ENCODE results near the gene ZNF613. TPM values are rescaled to one million over a fixed set of nuclear protein-coding genes. Genes with fewer than 3 reads are reported as not detected.

The ZNF613 gene
- 6.5 and 7.9 TPM in 2 replicates for total RNA-seq

DNA sequence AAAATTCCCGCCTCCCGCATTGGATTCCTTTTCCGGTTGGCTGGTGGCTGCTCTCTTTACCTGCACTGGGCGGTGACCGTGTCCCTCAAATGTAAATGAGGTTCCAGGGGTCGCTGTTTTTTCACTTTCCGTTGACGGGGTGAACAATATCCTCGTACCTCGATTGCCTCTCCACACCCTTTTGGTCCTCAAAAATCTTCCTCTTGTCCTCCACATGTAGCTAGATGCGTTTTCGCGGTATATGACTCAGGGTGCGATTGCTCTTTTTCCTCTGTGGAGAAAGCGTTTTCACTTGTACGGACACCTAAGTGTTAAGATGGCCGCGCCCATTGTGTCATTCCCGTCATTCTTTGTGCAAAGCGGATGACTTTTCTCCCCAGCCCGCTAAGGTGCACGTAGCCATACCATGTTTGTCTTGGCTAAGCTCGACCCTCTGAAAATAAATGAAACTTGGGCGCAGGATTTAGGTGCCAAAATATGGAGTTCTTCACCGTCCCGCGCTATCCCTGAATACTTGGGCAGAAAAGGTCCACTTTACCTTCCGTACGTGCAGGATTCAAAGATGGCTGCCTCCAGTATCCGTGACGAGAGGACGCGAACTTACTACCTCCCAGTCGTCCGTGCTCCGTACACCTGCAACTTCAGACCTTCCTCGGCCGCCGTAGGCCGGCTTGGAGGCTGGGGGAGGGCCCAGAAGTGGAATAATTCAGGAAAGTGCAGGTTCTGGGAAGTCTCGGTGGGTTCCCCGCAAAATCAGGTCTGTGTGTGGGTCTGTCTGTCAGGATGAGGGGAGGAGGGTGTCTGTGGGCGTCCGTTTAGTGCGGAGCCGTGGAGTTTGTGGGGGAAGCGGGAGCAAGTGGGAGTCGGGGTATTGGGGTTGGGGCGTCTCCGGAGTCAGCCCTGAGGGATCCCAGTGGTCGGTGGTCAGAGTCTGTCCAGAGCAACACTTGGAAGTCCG, at the start of gene ZNF613:
ZNF613 (plus strand) TSS at position 689 of the 958 bp plus-strand sequence. CDS start 8,749 bp downstream, outside the sequence.

DNA sequence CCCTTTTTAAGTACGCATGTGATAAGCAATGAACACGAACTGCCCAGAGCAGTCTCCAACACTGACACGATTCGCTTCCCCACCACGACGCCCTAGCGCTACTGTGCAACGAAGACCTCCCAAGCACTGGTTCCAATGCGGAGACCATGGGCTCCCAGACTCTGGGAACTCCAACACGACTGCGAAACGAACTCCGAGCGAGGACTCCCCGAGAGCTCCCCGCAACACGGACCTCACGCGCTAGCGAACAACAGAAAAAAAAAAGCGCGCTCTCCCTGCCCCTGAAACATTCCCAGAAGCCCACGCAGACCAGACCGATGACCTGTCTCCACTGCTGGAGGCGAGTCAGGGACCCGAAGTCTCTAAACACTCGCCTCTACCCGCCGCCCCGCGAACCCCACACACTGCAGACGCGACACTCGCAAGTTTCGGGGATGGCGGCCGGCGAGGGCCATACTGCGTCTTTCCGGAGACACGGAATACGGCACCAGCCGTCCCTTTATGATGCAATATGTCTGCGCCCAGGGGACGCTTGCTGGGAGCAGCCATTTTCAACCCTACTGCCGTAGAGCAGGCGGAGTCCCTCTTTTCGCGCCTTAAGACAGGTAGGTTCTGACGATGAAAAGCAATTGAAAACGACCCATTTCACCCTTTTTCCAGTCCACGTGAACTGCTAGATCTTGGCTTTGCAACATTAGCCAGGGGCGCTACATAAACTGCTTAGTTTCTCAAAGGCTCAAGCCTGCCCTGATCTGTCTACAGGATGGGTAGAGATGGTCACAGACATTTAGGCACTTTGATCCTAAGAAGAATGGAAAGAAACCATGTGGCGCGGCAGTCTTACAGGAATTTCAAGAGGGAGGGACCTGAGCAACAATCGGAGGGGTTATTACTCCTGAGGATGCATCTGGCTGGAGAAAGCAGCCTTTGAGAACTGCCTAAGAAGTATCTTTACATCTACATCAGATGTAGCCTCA, 39.5 kb upstream of the ZNF613 start, which contains the start of gene ZNF577:
ZNF577 (minus strand) TSS at position 430 of the 977 bp plus-strand sequence. CDS start 7,569 bp downstream, outside the sequence.

GRCh38 chr19:51904331-51905165, 22.7 kb upstream of the ZNF613 start, which contains the start of gene ZNF649:
Gene ZNF649 (minus strand): TSS chr19:51905017. CDS start chr19:51900107, 4,910 bp downstream.

DNA sequence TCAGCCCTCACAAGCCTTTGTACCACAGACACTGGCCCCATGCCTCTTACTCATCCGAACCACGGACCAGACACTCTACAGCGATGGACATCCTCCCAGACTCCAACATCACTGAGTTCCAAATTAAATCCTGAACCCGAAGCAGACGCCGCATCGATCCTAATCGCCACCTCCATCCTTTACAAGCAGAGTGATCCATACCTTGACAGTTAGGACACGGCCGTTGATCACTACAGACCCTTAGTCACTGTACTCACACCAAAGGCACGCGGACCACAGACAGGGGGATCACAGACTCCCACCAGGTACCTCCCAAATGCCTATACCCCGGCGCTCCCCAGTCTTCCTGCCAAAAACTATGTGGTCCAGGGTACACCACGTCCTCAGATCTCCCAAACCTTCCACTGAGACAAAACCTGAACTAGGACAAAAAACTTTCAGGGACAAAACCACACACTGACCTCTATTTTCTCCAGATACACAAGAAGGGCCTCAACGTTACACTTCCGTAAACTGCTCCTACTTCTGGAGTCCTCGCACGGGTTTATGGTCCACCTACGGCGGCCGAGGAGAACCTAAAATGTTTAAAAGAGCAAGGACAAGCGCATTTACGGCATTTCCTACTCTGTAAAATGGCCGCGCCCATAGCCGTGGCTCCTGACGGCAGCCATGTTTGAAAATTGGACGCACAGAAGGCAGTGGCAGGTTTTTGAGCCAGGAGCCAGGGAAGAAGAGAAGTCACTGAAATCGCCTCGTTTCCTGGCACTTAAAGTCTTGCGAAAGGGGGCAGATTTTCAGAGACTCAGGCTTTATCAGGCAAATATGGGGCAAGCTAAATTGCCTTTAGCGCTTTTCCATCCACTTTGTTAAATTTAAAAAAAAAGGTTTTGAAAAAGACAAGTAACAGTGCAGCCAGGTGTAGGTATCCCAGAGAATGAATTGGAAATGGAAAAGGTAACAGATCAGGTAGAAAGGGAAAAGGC, 59.3 kb downstream of the ZNF613 start, which contains the start of gene ZNF350:
ZNF350 (minus strand) TSS at position 532 of the 983 bp plus-strand sequence. CDS start 12,480 bp downstream, outside the sequence.

Other genes starting within 250 kb of the ZNF613 start
- gene SPACA6, start 234.1 kb upstream of the ZNF613 start, total RNA-seq, result 5.5 and 21.2 TPM in 2 replicates
- not detected in 2 replicates for gene HAS1, start 203.5 kb upstream of the ZNF613 start, total RNA-seq
- gene FPR1, start 175.6 kb upstream of the ZNF613 start, total RNA-seq, result 0.11 TPM in 1 of 2 replicates, not detected in the other
- not detected in 2 replicates for gene FPR2, start 166.3 kb upstream of the ZNF613 start, total RNA-seq
- not detected in 2 replicates for gene FPR3, start 132.3 kb upstream of the ZNF613 start, total RNA-seq
- gene ZNF577, start 39.5 kb upstream of the ZNF613 start, total RNA-seq, result 8.4 and 13.0 TPM in 2 replicates
- gene ZNF649, start 22.5 kb upstream of the ZNF613 start, total RNA-seq, result 6.4 and 7.1 TPM in 2 replicates
- gene ZNF350, start 59.4 kb downstream of the ZNF613 start, total RNA-seq, result 10.3 and 16.5 TPM in 2 replicates
- 6.7 and 15.3 TPM in 2 replicates for gene ZNF615, start 80.7 kb downstream of the ZNF613 start, total RNA-seq
- gene ZNF614, start 100.9 kb downstream of the ZNF613 start, total RNA-seq, result 11.3 and 13.0 TPM in 2 replicates
- 8.7 and 12.2 TPM in 2 replicates for gene ZNF432, start 121.4 kb downstream of the ZNF613 start, total RNA-seq
- gene ZNF841, start 168.3 kb downstream of the ZNF613 start, total RNA-seq, result 25.5 and 26.2 TPM in 2 replicates
- gene ZNF616, start 212.5 kb downstream of the ZNF613 start, total RNA-seq, result 9.8 and 20.0 TPM in 2 replicates
- gene ZNF836, start 244.1 kb downstream of the ZNF613 start, total RNA-seq, result 8.8 and 27.9 TPM in 2 replicates